ENCODE measurements around the gene TCP11L2. TPM values are rescaled to one million over a fixed set of nuclear protein-coding genes. Genes with fewer than 3 reads are reported as not detected.
A peak's percentile ranks its signal among the peaks of the same experiment; 100 is the strongest.

The TCP11L2 gene
- total and polyA plus RNA-seq, 9 of the 15 experiments (the other 6 are each of a cell fraction or from before 2014, with no cell fraction given) = 0.39 to 4.5 (median 1.3) TPM

DNA sequence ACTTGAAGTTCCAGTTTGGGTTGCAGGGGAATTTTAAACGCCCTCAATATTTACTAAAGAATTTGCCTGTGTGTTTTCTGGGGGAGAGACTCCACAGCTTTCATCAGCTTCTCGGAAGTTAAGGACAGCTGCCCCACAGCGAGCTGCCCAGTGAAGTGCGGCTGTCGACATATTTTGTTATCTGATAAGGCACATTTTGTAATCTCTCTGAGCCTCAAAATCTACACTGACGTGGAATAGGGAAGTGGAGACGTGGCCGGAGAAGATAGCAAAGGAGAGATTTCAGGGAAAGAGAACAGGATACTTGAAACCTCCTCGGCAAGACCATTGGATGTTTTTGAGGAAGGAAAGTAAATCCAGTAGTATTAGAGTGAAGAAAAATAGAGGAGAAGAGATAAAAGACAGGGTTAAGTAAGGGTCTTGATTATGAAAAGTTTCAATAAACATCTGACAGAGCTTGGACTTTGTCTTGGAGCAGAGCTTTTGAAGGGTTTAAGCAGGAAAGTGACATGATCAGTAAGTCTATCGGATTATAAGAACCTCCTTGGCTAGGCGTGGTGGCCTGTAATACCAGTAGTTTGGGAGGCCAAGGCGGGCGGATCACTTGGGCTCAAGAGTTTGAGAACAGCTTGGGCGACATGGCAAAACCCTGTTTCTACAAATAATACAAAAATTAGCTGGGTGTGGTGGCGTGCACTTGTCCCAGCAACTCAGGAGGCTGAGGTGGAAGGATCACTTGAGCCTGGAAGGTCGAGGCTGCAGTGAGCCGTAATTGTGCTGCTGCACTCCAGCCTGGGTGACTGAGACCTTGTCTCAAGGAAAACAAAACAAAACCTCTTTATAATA is 56.1 kb downstream of the TCP11L2 start (continued):
- TF ChIP-seq ZNF398 (CRISPR knock-in tag; IDR thresholded peaks at IDR 0.05) (no peak), RHOXF2B (CRISPR knock-in tag; conservative IDR thresholded peaks at IDR 0.05) (no peak), MEIS2 (IDR thresholded peaks at IDR 0.05; ENCODE audit: partially characterized antibody) (peak; percentile 56), HMG20A (CRISPR knock-in tag; conservative IDR thresholded peaks at IDR 0.05) (no peak), ZNF764 (CRISPR knock-in tag; IDR thresholded peaks at IDR 0.05; ENCODE audit: low read depth) (no peak), MCM2 (IDR thresholded peaks at IDR 0.05; ENCODE audit: low read depth) (no peak), RBM22 (IDR thresholded peaks at IDR 0.05; ENCODE audit: low read depth, low read length, poor library complexity, severe bottlenecking) (no peak), GATA2 (CRISPR knock-in tag; IDR thresholded peaks at IDR 0.05) (peak; percentile 93), RB1 (IDR thresholded peaks at IDR 0.05; ENCODE audit: low read depth) (no peak), KDM5B (IDR thresholded peaks at IDR 0.05; ENCODE audit: insufficient replicate concordance, low read depth, low read length) (peak; percentile 44), MCM5 (IDR thresholded peaks at IDR 0.05; ENCODE audit: low read depth) (no peak), BRCA1 (IDR thresholded peaks at IDR 0.05) (no peak), BRCA1 (CRISPR knock-in tag; IDR thresholded peaks at IDR 0.05) (no peak), NCOR1 (IDR thresholded peaks at IDR 0.05) (peak; percentile 87), HDAC3 (IDR thresholded peaks at IDR 0.05; ENCODE audit: borderline replicate concordance, partially characterized antibody) (no peak), SAP30 (IDR thresholded peaks at IDR 0.05; ENCODE audit: borderline replicate concordance, insufficient read depth, low read depth, low read length, poor library complexity, severe bottlenecking) (no peak), PHF21A (IDR thresholded peaks at IDR 0.05; ENCODE audit: borderline replicate concordance, low read depth) (no peak; the same call in 1 of the 2 replicates), HDAC8 (tag; IDR thresholded peaks at IDR 0.05) (no peak), SNAPC5 (CRISPR knock-in tag; IDR thresholded peaks at IDR 0.05) (no peak), PHB2 (IDR thresholded peaks at IDR 0.05; ENCODE audit: low read depth) (peak; percentile 67; the same call in 1 of the 2 replicates), ZNF174 (CRISPR knock-in tag; IDR thresholded peaks at IDR 0.05) (no peak)
- TF ChIP-seq, protein P1, sequence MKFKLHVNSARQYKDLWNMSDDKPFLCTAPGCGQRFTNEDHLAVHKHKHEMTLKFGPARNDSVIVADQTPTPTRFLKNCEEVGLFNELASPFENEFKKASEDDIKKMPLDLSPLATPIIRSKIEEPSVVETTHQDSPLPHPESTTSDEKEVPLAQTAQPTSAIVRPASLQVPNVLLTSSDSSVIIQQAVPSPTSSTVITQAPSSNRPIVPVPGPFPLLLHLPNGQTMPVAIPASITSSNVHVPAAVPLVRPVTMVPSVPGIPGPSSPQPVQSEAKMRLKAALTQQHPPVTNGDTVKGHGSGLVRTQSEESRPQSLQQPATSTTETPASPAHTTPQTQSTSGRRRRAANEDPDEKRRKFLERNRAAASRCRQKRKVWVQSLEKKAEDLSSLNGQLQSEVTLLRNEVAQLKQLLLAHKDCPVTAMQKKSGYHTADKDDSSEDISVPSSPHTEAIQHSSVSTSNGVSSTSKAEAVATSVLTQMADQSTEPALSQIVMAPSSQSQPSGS (CRISPR knock-in tag; IDR thresholded peaks at IDR 0.05) = no peak
- TF ChIP-seq, protein P2, sequence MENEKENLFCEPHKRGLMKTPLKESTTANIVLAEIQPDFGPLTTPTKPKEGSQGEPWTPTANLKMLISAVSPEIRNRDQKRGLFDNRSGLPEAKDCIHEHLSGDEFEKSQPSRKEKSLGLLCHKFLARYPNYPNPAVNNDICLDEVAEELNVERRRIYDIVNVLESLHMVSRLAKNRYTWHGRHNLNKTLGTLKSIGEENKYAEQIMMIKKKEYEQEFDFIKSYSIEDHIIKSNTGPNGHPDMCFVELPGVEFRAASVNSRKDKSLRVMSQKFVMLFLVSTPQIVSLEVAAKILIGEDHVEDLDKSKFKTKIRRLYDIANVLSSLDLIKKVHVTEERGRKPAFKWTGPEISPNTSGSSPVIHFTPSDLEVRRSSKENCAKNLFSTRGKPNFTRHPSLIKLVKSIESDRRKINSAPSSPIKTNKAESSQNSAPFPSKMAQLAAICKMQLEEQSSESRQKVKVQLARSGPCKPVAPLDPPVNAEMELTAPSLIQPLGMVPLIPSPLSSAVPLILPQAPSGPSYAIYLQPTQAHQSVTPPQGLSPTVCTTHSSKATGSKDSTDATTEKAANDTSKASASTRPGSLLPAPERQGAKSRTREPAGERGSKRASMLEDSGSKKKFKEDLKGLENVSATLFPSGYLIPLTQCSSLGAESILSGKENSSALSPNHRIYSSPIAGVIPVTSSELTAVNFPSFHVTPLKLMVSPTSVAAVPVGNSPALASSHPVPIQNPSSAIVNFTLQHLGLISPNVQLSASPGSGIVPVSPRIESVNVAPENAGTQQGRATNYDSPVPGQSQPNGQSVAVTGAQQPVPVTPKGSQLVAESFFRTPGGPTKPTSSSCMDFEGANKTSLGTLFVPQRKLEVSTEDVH (IDR thresholded peaks at IDR 0.05; ENCODE audit: low read depth, partially characterized antibody) = peak; percentile 14
